HepG2 (cell line): Measurements from ENCODE around the gene STK32C.

ENCODE experiments used
- CHD2 ChIP-seq: IDR thresholded peaks from 2 replicates; pipeline ENCODE4 v1.6.1; 2011; ENCODE audit warnings: low read depth, low read length, improper control_type of control experiment
- CREM ChIP-seq, 2 experiments: sonication (generic) in 1 of 2; formaldehyde crosslinking in 1 of 2; IDR thresholded peaks; 2 replicates each; pipeline versions ENCODE4 v1.4.0 to v1.6.1; 2016 to 2020; ENCODE audit warnings: antibody characterized with exemption in 1 of 2, mild to moderate bottlenecking in 1 of 2, missing genetic modification reagents in 1 of 2
- HIVEP1 ChIP-seq: sonication (generic); formaldehyde crosslinking; IDR thresholded peaks from 2 replicates; pipeline ENCODE4 v1.4.0; 2020; ENCODE audit warnings: mild to moderate bottlenecking, missing genetic modification reagents
- MEIS1 ChIP-seq: sonication (generic); formaldehyde crosslinking; IDR thresholded peaks from 2 replicates; pipeline ENCODE4 v1.9.0; 2021; ENCODE audit warnings: mild to moderate bottlenecking, missing genetic modification reagents, moderate library complexity, borderline replicate concordance
- POLR2A ChIP-seq, 2 experiments: IDR thresholded peaks; 2 replicates each; pipeline ENCODE4 v1.6.1; 2011; ENCODE audit warnings: low read depth in 2 of 2, low read length in 2 of 2, mild to moderate bottlenecking in 1 of 2, moderate library complexity in 1 of 2; ENCODE audit not compliant: insufficient read depth in 1 of 2
- SUZ12 ChIP-seq: fragments of 150-350 bp; IDR thresholded peaks from 2 replicates; pipeline ENCODE4 v1.6.1; 2014; ENCODE audit warnings: low read depth, low read length
- YY1 ChIP-seq: IDR thresholded peaks from 2 replicates; pipeline ENCODE4 v1.6.1; 2011; ENCODE audit warnings: low read length, low read depth, moderate library complexity, mild to moderate bottlenecking; ENCODE audit not compliant: insufficient read depth, insufficient replicate concordance
- ZFP90 ChIP-seq: sonication (generic); formaldehyde crosslinking; IDR thresholded peaks from 2 replicates; pipeline ENCODE4 v1.8.0; 2022; ENCODE audit warnings: missing genetic modification reagents, mild to moderate bottlenecking, inconsistent platforms, borderline replicate concordance
- ZNF10 ChIP-seq: sonication (generic); formaldehyde crosslinking; IDR thresholded peaks from 2 replicates; pipeline ENCODE4 v1.4.0; 2020; ENCODE audit warnings: mild to moderate bottlenecking, low read depth, missing genetic modification reagents, borderline replicate concordance
- ZNF549 ChIP-seq: sonication (generic); formaldehyde crosslinking; IDR thresholded peaks from 2 replicates; pipeline ENCODE4 v1.5.0; 2020; ENCODE audit warnings: missing genetic modification reagents
- TF ChIP-seq, protein P1 (sequence below): sonication (generic); formaldehyde crosslinking; IDR thresholded peaks from 2 replicates; pipeline ENCODE4 v1.8.1; 2022; ENCODE audit warnings: mild to moderate bottlenecking, missing genetic modification reagents
- TF ChIP-seq, protein P2 (sequence below): sonication (generic); formaldehyde crosslinking; IDR thresholded peaks from 2 replicates; pipeline ENCODE4 v1.5.0; 2020; ENCODE audit warnings: mild to moderate bottlenecking, missing genetic modification reagents, moderate library complexity

DNA sequence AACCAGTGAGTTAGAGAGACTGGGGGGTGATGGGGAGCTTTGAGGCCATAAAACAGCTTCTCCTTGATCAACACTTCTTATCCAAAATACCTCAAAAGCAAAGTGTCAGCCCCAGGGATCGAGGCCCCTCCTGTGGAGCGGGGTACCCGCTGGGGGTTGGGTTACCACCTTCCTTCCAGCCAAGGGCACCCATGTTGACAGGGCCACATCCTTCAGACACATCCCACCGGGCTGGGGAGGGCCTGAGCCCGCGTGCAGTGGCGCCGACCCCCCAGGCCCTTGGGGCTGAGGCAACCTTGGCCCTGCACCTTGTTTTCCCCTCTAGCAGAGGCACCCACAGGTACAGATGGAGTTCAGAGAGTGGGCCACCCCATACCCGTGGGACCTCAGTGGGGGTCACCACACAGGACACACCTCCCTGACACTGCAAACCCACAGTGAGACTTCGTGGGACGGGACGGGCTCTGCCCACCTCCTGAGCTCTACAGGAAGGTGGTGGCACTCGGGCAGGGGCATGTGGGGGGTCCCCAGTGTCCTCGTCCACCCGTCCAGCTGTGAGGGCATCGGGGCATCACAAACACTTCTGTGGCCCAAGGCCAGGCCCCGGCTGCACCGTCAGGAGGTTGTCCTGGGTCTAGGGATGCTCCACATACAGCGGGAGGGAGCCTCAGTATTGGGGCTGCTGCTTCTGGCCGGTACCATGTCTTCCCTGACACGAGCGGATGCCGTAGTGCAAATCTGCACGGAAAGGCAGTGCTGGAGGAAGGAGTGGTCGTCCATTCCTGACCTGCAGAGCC lies 110.3 kb downstream of the STK32C start:
- TF ChIP-seq CHD2, result no peak
- TF ChIP-seq SUZ12, result no peak
- TF ChIP-seq, protein P1, sequence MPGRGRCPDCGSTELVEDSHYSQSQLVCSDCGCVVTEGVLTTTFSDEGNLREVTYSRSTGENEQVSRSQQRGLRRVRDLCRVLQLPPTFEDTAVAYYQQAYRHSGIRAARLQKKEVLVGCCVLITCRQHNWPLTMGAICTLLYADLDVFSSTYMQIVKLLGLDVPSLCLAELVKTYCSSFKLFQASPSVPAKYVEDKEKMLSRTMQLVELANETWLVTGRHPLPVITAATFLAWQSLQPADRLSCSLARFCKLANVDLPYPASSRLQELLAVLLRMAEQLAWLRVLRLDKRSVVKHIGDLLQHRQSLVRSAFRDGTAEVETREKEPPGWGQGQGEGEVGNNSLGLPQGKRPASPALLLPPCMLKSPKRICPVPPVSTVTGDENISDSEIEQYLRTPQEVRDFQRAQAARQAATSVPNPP (CRISPR knock-in tag), result no peak
- TF ChIP-seq, protein P2, sequence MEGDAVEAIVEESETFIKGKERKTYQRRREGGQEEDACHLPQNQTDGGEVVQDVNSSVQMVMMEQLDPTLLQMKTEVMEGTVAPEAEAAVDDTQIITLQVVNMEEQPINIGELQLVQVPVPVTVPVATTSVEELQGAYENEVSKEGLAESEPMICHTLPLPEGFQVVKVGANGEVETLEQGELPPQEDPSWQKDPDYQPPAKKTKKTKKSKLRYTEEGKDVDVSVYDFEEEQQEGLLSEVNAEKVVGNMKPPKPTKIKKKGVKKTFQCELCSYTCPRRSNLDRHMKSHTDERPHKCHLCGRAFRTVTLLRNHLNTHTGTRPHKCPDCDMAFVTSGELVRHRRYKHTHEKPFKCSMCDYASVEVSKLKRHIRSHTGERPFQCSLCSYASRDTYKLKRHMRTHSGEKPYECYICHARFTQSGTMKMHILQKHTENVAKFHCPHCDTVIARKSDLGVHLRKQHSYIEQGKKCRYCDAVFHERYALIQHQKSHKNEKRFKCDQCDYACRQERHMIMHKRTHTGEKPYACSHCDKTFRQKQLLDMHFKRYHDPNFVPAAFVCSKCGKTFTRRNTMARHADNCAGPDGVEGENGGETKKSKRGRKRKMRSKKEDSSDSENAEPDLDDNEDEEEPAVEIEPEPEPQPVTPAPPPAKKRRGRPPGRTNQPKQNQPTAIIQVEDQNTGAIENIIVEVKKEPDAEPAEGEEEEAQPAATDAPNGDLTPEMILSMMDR (CRISPR knock-in tag), result no peak
- TF ChIP-seq HIVEP1 (CRISPR knock-in tag), result no peak
- no peak for TF ChIP-seq MEIS1 (CRISPR knock-in tag)
- TF ChIP-seq ZNF10 (CRISPR knock-in tag), result no peak
- TF ChIP-seq ZFP90, result no peak
- no peak for TF ChIP-seq CREM (IDR thresholded peaks at IDR 0.05)
- no peak for TF ChIP-seq CREM (CRISPR knock-in tag; IDR thresholded peaks at IDR 0.05)
- no peak for TF ChIP-seq POLR2A (IDR thresholded peaks at IDR 0.05; ENCODE audit: insufficient read depth in 1 of 2, low read depth in 2 of 2, low read length in 2 of 2)
- no peak for TF ChIP-seq YY1
- no peak for TF ChIP-seq ZNF549 (CRISPR knock-in tag)
